ENCODE results near the gene MKLN1. TPM values are rescaled to one million over a fixed set of nuclear protein-coding genes. Genes with fewer than 3 reads are reported as not detected.

MKLN1 gene
- total RNA-seq, 1 experiment from 2014 or later: 34.3 TPM

GRCh38 chr7:131529617-131530016, 201.9 kb downstream of the MKLN1 start:
- no peaks in the 10 kb centered on the region for H3K9me3 Mint-ChIP-seq
- Histone ChIP-seq H4K20me1 (ENCODE audit: control insufficient read depth, insufficient read depth, insufficient read length) (no peaks in the 10 kb centered on the region), H3K14ac (ENCODE audit: insufficient read depth, low read length) (no peak overlapping the region), H3K27ac (ENCODE audit: insufficient read length, low read depth, low read length) (no peak overlapping the region), H3K79me2 (ENCODE audit: insufficient read depth, low read length) (peaks cover 81% of the 10 kb centered on the region), H3T11ph (ENCODE audit: low read length) (no peak overlapping the region), H3K56ac (ENCODE audit: insufficient read length, low read depth, low read length) (no peak overlapping the region), H4K91ac (ENCODE audit: insufficient read length, low read depth, low read length) (no peak overlapping the region), H4K5ac (ENCODE audit: insufficient read length, low read depth, low read length) (no peak overlapping the region), H2BK12ac (ENCODE audit: insufficient read length, low read depth, low read length) (no peak overlapping the region), H2BK120ac (ENCODE audit: low read depth, low read length, poor library complexity, severe bottlenecking) (no peak overlapping the region), H3K4me1 (ENCODE audit: insufficient read depth, low read length) (peaks cover 13% of the 10 kb centered on the region; the same call in 1 of the 2 replicates), H3K23me2 (ENCODE audit: insufficient read length, low read depth, low read length, poor library complexity, severe bottlenecking) (no peaks in the 10 kb centered on the region), H3K4ac (ENCODE audit: low read depth, low read length) (no peak overlapping the region), H3K18ac (ENCODE audit: insufficient read length, low read depth, low read length) (no peak overlapping the region), H2BK15ac (ENCODE audit: low read depth, low read length) (no peak overlapping the region), H4K8ac (replicated peaks; ENCODE audit: insufficient read length, low read depth, low read length) (no peak overlapping the region), H2AFZ (ENCODE audit: low read length) (no peak overlapping the region), H2BK5ac (ENCODE audit: insufficient read length, low read length) (no peak overlapping the region), H2AK5ac (ENCODE audit: insufficient read length, low read length) (no peak overlapping the region), H3K4me2 (ENCODE audit: insufficient read depth, insufficient read length, low read length) (no peak overlapping the region), H3K23ac (ENCODE audit: insufficient read length, low read depth, low read length) (no peak overlapping the region), H3K9me3 (ENCODE audit: control insufficient read depth, low read depth, low read length) (no peaks in the 10 kb centered on the region), H3K79me1 (ENCODE audit: insufficient read depth, low read depth, low read length, poor library complexity, severe bottlenecking) (no peaks in the 10 kb centered on the region), H3K9ac (ENCODE audit: extremely low read depth, insufficient read length, low read length) (no peak overlapping the region), H3K27me3 (ENCODE audit: insufficient read depth, low read length) (no peaks in the 10 kb centered on the region), H2BK20ac (ENCODE audit: low read depth, low read length, poor library complexity, severe bottlenecking) (no peak overlapping the region)
- TF ChIP-seq, protein P1, sequence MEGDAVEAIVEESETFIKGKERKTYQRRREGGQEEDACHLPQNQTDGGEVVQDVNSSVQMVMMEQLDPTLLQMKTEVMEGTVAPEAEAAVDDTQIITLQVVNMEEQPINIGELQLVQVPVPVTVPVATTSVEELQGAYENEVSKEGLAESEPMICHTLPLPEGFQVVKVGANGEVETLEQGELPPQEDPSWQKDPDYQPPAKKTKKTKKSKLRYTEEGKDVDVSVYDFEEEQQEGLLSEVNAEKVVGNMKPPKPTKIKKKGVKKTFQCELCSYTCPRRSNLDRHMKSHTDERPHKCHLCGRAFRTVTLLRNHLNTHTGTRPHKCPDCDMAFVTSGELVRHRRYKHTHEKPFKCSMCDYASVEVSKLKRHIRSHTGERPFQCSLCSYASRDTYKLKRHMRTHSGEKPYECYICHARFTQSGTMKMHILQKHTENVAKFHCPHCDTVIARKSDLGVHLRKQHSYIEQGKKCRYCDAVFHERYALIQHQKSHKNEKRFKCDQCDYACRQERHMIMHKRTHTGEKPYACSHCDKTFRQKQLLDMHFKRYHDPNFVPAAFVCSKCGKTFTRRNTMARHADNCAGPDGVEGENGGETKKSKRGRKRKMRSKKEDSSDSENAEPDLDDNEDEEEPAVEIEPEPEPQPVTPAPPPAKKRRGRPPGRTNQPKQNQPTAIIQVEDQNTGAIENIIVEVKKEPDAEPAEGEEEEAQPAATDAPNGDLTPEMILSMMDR (conservative IDR thresholded peaks at IDR 0.05): no peak
- H3K36me3 Mint-ChIP-seq (ENCODE audit: insufficient read depth in 1 of 3, low read depth in 3 of 3): peaks cover 44 to 69% (median 66%) of the 10 kb centered on the region in 3 experiments
- no peak for DNase-seq
- H3K27ac Mint-ChIP-seq: peak overlapping the region in 1 of 3 experiments; percentile 76; a peak in 3 of 7 replicates
- H3K27me3 Mint-ChIP-seq (ENCODE audit: low read depth): no peaks in the 10 kb centered on the region
- no peak overlapping the region for H3K4me3 Mint-ChIP-seq
- no CpG with 5 or more reads among the region's 11 CpGs for WGBS (ENCODE audit: extremely low coverage, insufficient read length, low lambda C conversion rate)
- peaks cover 68 to 79% of the 10 kb centered on the region in 2 experiments for H3K4me1 Mint-ChIP-seq
